SK-N-MC (cell line): Measurements from ENCODE around the gene CD300LF.

Source experiments
- EZH2 ChIP-seq: fragments of 200-600 bp; sonication (generic); IDR thresholded peaks from one replicate; pipeline ENCODE4 v1.6.1; 2017; ENCODE audit warnings: antibody characterized with exemption
- FOXP2 ChIP-seq: optimal IDR thresholded peaks from 2 replicates; pipeline ENCODE3; 2011; ENCODE audit warnings: mild to moderate bottlenecking, moderate library complexity; ENCODE audit not compliant: insufficient read depth; ENCODE audit errors: extremely low read length, control extremely low read depth
- POLR2AphosphoS5 ChIP-seq: IDR thresholded peaks from 2 replicates; pipeline ENCODE4 v1.6.1; 2012; ENCODE audit warnings: mild to moderate bottlenecking, low read depth, low read length, borderline replicate concordance

DNA sequence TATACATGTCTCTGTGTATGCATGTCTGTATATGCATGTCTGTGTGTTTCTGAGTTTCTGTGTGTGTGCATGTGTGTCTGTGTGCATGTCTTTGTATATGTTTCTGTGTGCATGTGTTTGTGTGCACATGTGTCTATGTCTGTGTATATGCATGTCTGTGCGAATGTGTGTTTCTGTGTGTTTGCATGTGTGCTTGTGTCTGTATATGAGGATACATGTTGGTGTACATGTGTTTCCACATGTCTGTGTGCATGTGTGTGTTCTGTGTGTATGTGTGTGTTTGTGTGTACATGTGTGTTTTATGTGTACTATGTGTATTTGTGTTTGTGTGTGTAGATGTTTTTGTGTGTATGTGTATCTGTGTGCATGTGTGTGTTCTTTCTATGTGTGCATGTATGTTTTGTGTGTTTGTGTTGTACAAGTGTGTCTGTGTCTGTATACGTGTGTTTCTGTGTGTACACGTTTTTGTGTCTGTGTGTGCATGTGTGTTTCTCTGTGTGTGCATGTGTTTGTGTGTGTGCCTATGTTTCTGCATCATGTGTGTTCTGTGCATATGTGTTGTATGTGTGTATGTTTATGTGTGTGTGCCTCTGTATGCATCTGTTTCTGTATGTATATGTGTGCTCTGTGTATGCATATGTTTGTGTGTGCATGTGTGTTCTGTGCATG lies 15.4 kb upstream of the CD300LF start:
- TF ChIP-seq EZH2, result no peak
- no peak for TF ChIP-seq POLR2AphosphoS5
- no peak for TF ChIP-seq FOXP2
